Duodenal mucosa (tissue), 2 donors: ENCODE results near the gene ZNF407.

Experiments used
- H3K27ac ChIP-seq: one replicate; pipeline ENCODE4 v1.7.0; 2013; ENCODE audit warnings: low read depth, low read length
- H3K27me3 ChIP-seq, 2 donors: one replicate each; pipeline ENCODE4 v1.7.0; 2013; ENCODE audit warnings: low read length in 2 of 2, control low read depth in 1 of 2; ENCODE audit not compliant: insufficient read depth in 2 of 2, control insufficient read depth in 1 of 2
- H3K36me3 ChIP-seq, 2 donors: one replicate each; pipeline ENCODE4 v1.7.0; 2013; ENCODE audit warnings: low read length in 2 of 2, control low read depth in 1 of 2; ENCODE audit not compliant: insufficient read depth in 2 of 2, control insufficient read depth in 1 of 2
- H3K4me1 ChIP-seq, 2 donors: one replicate each; pipeline ENCODE4 v1.7.0; 2013; ENCODE audit warnings: low read length in 2 of 2, control low read depth in 1 of 2; ENCODE audit not compliant: insufficient read depth in 2 of 2, control insufficient read depth in 1 of 2
- H3K4me3 ChIP-seq, 2 donors: one replicate each; pipeline ENCODE4 v1.7.0; 2013; ENCODE audit warnings: low read length in 2 of 2, low read depth in 1 of 2
- H3K9ac ChIP-seq, 2 donors: one replicate each; pipeline ENCODE4 v1.7.0; 2013; ENCODE audit warnings: low read length in 2 of 2, low read depth in 1 of 2
- H3K9me3 ChIP-seq, 2 donors: one replicate each; pipeline ENCODE4 v1.7.0; 2013; ENCODE audit warnings: low read length in 2 of 2, control low read depth in 1 of 2; ENCODE audit not compliant: control insufficient read depth in 1 of 2

ZNF407 gene

DNA sequence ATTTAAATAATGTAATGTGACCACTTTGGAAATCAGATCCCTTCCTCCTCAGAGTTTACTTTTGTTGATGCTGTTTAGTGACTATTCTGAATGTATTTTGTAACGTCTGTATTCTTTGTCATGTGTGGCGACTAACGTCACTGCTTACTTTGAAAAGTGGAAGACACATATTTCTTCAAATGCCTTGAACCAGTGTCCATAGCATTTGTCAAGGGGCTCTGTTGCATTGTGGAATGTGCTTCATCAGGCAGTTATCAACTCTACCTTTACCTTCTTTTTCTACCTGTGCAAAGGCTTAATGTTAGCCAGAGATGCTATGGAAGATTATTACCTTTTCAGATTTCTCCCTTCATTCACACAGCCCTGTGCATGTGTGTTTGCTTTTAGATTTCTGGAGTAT is 162.4 kb downstream of the ZNF407 start:
- Histone ChIP-seq H3K36me3 (no peaks in the 10 kb centered on the region), H3K27me3 (no peaks in the 10 kb centered on the region), H3K4me3 (no peak overlapping the region), H3K9me3 (peaks cover 0 to 4% of the 10 kb centered on the region in 2 donors), H3K27ac (no peak overlapping the region), H3K4me1 (no peaks in the 10 kb centered on the region), H3K9ac (no peak overlapping the region)

DNA sequence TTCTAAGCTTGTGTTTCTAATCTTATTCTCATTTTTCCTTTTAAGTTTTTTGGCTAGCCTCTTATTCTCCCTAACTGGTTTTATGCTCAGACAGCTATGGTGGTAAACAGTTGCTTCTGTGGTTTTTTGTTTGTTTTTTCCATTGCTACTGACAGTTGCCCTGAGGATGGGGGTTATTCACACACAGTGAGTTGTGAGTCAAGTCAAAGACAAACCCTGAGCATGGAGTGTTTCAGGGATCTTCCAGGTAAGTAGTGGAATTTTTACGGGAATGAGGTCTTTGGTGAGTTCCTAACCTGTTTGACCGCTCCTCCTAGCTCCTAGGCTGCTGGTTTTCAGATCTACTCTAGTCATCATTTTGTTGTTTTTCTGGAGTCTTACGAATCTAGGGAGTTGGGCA is 162.8 kb downstream of the ZNF407 start:
- Histone ChIP-seq H3K27me3 (no peaks in the 10 kb centered on the region), H3K4me1 (no peaks in the 10 kb centered on the region), H3K9me3 (peaks cover 0 to 4% of the 10 kb centered on the region in 2 donors), H3K4me3 (no peak overlapping the region), H3K27ac (no peak overlapping the region), H3K9ac (no peak overlapping the region), H3K36me3 (no peaks in the 10 kb centered on the region)

DNA sequence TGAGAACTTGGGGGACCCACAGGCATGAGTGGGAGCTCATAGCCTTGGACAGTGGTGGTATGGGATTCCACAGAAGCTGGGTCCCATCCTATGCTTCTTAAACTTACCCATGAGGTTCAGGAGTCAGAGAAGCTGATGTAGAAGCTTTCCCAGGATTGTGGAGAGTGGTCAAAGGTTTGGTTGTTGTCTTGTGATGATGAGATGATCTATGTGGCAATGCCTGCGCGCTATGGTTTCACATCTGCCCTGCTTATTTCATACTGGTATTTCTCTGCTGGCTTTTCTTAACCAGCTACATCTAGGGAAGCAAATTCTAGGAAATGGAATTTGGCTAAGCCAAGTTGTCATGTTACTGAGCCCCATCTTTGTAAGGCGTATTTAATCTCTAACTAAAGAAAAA is 168.6 kb downstream of the ZNF407 start:
- Histone ChIP-seq H3K27me3 (no peaks in the 10 kb centered on the region), H3K4me3 (no peak overlapping the region), H3K9me3 (no peaks in the 10 kb centered on the region), H3K4me1 (no peaks in the 10 kb centered on the region), H3K9ac (no peak overlapping the region), H3K27ac (no peak overlapping the region), H3K36me3 (no peaks in the 10 kb centered on the region)

DNA sequence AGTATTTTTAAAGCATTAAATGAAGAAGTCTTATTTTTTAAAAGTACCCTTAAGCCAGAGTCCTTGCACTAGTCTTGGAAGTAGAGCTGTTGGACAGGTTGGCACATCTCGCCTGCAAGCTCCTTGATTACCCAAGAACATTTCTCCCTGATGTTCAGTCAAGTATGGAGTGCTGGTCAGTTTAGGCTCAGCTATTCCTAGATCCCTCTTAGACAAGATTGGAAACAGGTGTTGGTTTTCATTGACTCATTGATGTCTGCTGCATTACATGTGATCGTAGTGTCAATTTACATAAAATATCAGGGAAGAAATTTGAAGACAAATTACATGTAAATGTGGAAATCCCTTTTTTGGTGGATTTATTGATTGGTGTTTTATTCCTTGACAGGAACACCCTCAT is 170.4 kb downstream of the ZNF407 start:
- Histone ChIP-seq H3K27me3 (no peaks in the 10 kb centered on the region), H3K4me3 (no peak overlapping the region), H3K4me1 (no peaks in the 10 kb centered on the region), H3K27ac (no peak overlapping the region), H3K9me3 (no peaks in the 10 kb centered on the region), H3K9ac (no peak overlapping the region), H3K36me3 (no peaks in the 10 kb centered on the region)

DNA sequence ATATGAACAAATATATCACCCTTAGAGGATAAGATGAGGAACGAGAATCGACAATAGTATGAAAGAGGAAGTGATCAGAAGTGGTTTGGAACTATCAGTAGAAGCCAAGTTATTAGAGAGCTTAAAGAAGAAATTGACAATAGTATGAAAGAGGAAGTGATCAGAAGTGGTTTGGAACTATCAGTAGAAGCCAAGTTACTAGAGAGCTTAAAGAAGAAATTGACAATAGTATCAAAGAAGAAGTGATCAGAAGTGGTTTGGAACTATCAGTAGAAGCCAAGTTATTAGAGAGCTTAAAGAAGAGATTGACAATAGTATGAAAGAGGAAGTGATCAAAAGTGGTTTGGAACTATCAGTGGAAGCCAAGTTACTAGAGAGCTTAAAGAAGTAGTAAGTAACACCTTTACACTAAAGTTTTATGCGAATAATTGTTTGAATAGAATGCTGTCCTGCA is 175.5 kb downstream of the ZNF407 start:
- Histone ChIP-seq H3K9me3 (no peaks in the 10 kb centered on the region), H3K36me3 (no peaks in the 10 kb centered on the region), H3K9ac (no peak overlapping the region), H3K27me3 (no peaks in the 10 kb centered on the region), H3K4me1 (no peaks in the 10 kb centered on the region), H3K4me3 (no peak overlapping the region), H3K27ac (no peak overlapping the region)

DNA sequence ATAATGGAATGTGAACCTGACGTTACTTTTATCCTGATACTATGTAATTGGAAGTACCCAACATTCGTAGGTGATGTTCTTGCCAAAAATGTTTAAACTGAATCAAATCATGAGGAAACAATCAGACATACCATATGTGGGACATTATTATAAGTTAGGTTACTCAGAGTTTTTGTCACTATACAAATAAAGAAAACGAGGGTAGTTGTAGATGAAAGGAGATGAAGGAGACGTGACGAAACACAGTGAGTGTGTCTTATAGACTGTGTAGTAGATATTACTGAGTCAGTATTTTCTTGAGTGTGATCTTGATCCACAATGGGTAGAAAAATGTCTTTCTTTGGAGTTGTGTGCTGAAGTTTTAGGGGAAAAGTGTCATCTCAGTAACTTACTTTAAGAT is 176.8 kb downstream of the ZNF407 start:
- no peaks in the 10 kb centered on the region for H3K27me3 ChIP-seq
- H3K36me3 ChIP-seq: no peaks in the 10 kb centered on the region
- H3K4me1 ChIP-seq: no peaks in the 10 kb centered on the region
- no peak overlapping the region for H3K27ac ChIP-seq
- no peak overlapping the region for H3K9ac ChIP-seq
- H3K9me3 ChIP-seq: no peaks in the 10 kb centered on the region
- H3K4me3 ChIP-seq: no peak overlapping the region

DNA sequence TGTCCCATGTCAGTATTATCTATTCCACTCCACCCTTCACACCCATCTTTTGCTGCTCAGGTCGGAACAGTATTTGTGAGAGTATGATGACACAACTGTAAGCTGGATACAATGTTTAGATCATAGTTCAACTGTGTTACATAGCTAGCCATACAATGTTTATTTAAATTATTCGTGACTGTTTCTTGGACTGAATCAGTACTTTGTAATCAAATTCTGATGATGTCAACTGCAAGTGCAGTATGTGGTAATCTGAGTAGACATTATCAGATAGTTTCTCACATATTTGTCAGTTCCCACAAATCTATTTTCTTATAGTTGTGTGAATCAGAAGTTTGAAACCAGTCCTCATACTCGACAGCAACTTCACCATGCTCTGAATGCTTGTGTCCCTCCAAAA is 177.6 kb downstream of the ZNF407 start:
- Histone ChIP-seq H3K36me3 (no peaks in the 10 kb centered on the region), H3K27ac (no peak overlapping the region), H3K4me1 (no peaks in the 10 kb centered on the region), H3K9ac (no peak overlapping the region), H3K9me3 (no peaks in the 10 kb centered on the region), H3K4me3 (no peak overlapping the region), H3K27me3 (no peaks in the 10 kb centered on the region)

DNA sequence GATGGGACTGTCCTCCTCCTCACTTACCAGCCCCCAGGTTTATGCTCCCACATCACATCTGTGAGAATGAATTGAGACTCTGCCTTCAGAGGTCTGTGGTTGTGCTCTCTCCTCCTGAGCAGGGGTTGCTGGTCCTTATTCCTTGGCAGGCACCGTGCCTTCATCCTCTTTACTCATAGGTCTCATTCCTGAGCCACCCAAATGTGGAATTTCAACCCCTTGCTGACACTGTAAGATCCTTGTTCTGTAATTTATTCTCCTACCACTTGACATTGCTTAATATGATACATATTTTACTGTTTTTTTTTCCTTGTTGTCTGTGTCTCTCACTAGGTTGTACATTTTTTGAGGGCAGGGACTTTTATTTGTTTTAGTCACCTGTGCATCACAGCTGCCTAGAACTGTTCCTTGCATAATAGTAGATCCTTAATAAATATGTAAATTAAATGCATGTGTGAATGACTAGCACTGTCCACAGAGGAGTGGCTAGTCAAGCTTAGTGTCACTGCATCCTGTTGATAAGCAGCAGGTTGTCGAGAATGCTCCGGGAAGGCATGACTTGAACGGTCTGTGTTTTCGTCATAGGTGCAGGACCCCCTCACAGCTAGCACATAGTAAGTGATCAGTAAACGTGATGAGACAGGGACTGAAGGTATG is 180.6 kb downstream of the ZNF407 start:
- H3K36me3 ChIP-seq: no peaks in the 10 kb centered on the region
- no peak overlapping the region for H3K27ac ChIP-seq
- no peaks in the 10 kb centered on the region for H3K27me3 ChIP-seq
- H3K9me3 ChIP-seq: no peaks in the 10 kb centered on the region
- H3K4me3 ChIP-seq: no peak overlapping the region
- H3K9ac ChIP-seq: no peak overlapping the region
- H3K4me1 ChIP-seq: no peaks in the 10 kb centered on the region

DNA sequence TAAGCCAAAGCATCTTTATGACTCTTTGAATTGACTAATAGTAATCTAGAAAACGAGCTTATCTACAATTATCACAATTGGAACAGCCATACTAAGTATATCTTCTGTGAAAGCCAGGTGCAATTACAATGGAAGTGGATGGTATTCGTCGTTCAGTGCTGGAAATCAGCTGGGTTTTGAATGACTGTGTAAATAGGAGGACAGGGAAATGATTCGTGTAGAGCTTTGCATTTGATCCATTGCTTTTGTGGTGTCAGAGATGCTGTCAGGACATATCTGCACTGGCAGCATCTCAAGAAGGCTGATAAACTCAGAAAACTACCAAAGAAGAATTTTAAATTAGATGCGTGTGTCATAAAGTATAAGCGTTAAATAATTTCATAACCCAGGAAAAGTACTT is 187.1 kb downstream of the ZNF407 start:
- Histone ChIP-seq H3K36me3 (peaks cover 0 to 3% of the 10 kb centered on the region in 2 donors), H3K27ac (no peak overlapping the region), H3K4me3 (no peak overlapping the region), H3K9me3 (no peaks in the 10 kb centered on the region), H3K4me1 (no peaks in the 10 kb centered on the region), H3K27me3 (no peaks in the 10 kb centered on the region), H3K9ac (no peak overlapping the region)

DNA sequence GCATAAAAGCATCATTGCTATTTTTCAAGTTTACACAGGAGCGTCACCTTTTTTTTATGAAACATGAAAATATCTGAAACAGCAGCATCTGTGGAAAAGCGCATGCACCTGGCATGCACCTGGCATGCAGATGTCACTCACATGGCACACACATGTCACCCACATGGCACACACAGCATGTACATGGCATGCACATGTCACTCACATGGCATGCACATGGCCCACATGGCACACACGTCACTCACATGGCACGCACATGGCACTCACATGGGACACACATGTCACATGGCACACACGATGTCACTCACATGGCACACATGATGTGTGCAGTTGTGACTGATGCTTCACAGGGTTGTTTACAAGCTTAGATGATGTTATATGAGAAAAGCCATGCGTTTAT is 188.0 kb downstream of the ZNF407 start:
- peaks cover 0 to 3% of the 10 kb centered on the region in 2 donors for H3K36me3 ChIP-seq
- no peak overlapping the region for H3K4me3 ChIP-seq
- no peak overlapping the region for H3K9ac ChIP-seq
- no peaks in the 10 kb centered on the region for H3K9me3 ChIP-seq
- no peak overlapping the region for H3K27ac ChIP-seq
- no peaks in the 10 kb centered on the region for H3K27me3 ChIP-seq
- no peaks in the 10 kb centered on the region for H3K4me1 ChIP-seq

DNA sequence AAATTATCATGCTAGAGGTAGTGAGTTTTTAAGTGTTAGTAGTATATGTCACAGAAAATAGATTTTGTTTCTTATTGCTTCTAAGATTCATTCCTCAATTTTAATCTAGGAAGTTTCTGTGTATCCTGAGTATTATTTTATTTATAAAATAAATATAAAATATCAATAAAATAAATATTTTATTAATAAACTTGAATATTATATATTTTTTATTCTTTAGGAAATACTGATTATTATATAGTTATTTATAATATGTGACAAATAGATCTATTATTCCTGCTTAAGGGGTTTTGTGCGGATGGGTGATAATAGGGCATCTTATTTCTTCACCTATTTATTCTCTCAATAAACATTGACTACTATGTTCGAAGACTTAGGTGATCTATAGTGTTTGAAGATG is 191.0 kb downstream of the ZNF407 start:
- no peak overlapping the region for H3K9ac ChIP-seq
- no peaks in the 10 kb centered on the region for H3K27me3 ChIP-seq
- H3K4me3 ChIP-seq: no peak overlapping the region
- peaks cover 0 to 3% of the 10 kb centered on the region in 2 donors for H3K36me3 ChIP-seq
- no peaks in the 10 kb centered on the region for H3K9me3 ChIP-seq
- no peak overlapping the region for H3K27ac ChIP-seq
- no peaks in the 10 kb centered on the region for H3K4me1 ChIP-seq
